IgD-negative memory B cell (primary cell): ENCODE results near the gene KRTAP5-6. TPM values are rescaled to one million over a fixed set of nuclear protein-coding genes. Genes with fewer than 3 reads are reported as not detected.

Experiments used
- H3K27ac Mint-ChIP-seq, 3 donors: one replicate each; pipeline ENCODE4 v1.8.0; 2020 to 2022; ENCODE audit warnings: mild to moderate bottlenecking in 3 of 3, mixed read lengths in 3 of 3, moderate library complexity in 1 of 3
- H3K27me3 Mint-ChIP-seq: one replicate; pipeline ENCODE4 v1.8.0; 2021; ENCODE audit warnings: mixed read lengths
- H3K36me3 Mint-ChIP-seq: one replicate; pipeline ENCODE4 v1.8.0; 2020; ENCODE audit warnings: mild to moderate bottlenecking, mixed read lengths
- H3K4me1 Mint-ChIP-seq, 3 donors: one replicate each; pipeline ENCODE4 v1.8.0; 2020 to 2022; ENCODE audit warnings: mixed read lengths in 3 of 3, mild to moderate bottlenecking in 1 of 3
- H3K4me3 Mint-ChIP-seq, 4 donors: one replicate each; pipeline ENCODE4 v1.8.0; 2020 to 2022; ENCODE audit warnings: mild to moderate bottlenecking in 4 of 4, mixed read lengths in 4 of 4, moderate library complexity in 3 of 4
- H3K9me3 Mint-ChIP-seq, 3 donors: one replicate each; pipeline ENCODE4 v1.8.0; 2020 to 2021; ENCODE audit warnings: mixed read lengths in 3 of 3, mild to moderate bottlenecking in 1 of 3
- polyA plus RNA-seq: library from polyadenylated mRNA; unstranded; fragments of 300-500 nt; fragmentation: Illumina TruSeq; gene quantifications from one replicate; pipeline ENCODE4 v1.2.3, GENCODE V29; 2021

KRTAP5-6 gene
- polyA plus RNA-seq, result not detected

GRCh38 chr11:1696608-1697570 is at the start of gene KRTAP5-6:
Gene KRTAP5-6 (plus strand): TSS chr11:1697195. CDS start chr11:1697246, 51 bp downstream.
- Mint-ChIP-seq H3K36me3 (no peaks in the 10 kb centered on the region), H3K4me1 (peaks cover 0 to 4% (median 2%) of the 10 kb centered on the region in 3 donors), H3K9me3 (peaks cover 0 to 2% (median 0%) of the 10 kb centered on the region in 3 donors), H3K27ac (peak within 1 kb of the TSS in 1 of 3 donors; percentile 82), H3K4me3 (no peak within 1 kb of the TSS), H3K27me3 (peaks cover 11% of the 10 kb centered on the region)

- H3K27me3 Mint-ChIP-seq, result peaks cover 14% of the 10 kb centered on the region
- peaks cover 0 to 2% (median 0%) of the 10 kb centered on the region in 3 donors for H3K4me1 Mint-ChIP-seq
- H3K9me3 Mint-ChIP-seq, result no peaks in the 10 kb centered on the region
- no peaks in the 10 kb centered on the region for H3K36me3 Mint-ChIP-seq
- no peak overlapping the region for H3K27ac Mint-ChIP-seq
- H3K4me3 Mint-ChIP-seq, result no peak overlapping the region
Observed at GRCh38 chr11:1647901-1648652, 48.9 kb upstream of the KRTAP5-6 start.

- H3K27ac Mint-ChIP-seq, result no peak overlapping the region
- H3K27me3 Mint-ChIP-seq, result peaks cover 18% of the 10 kb centered on the region
- H3K9me3 Mint-ChIP-seq, result no peaks in the 10 kb centered on the region
- no peak overlapping the region for H3K4me3 Mint-ChIP-seq
- H3K4me1 Mint-ChIP-seq, result peaks cover 0 to 2% (median 0%) of the 10 kb centered on the region in 3 donors
- H3K36me3 Mint-ChIP-seq, result no peaks in the 10 kb centered on the region
Observed at GRCh38 chr11:1648653-1649420, 48.2 kb upstream of the KRTAP5-6 start.

- H3K9me3 Mint-ChIP-seq, result no peaks in the 10 kb centered on the region
- no peak overlapping the region for H3K27ac Mint-ChIP-seq
- H3K4me3 Mint-ChIP-seq, result no peak overlapping the region
- peaks cover 1% of the 10 kb centered on the region for H3K36me3 Mint-ChIP-seq
- peaks cover 16% of the 10 kb centered on the region for H3K27me3 Mint-ChIP-seq
- peaks cover 0 to 2% (median 0%) of the 10 kb centered on the region in 3 donors for H3K4me1 Mint-ChIP-seq
Observed at GRCh38 chr11:1650034-1650917, 46.7 kb upstream of the KRTAP5-6 start.

GRCh38 chr11:1650918-1651262 is 46.1 kb upstream of the KRTAP5-6 start:
- Mint-ChIP-seq H3K4me3 (no peak overlapping the region), H3K9me3 (no peaks in the 10 kb centered on the region), H3K27ac (no peak overlapping the region), H3K27me3 (peaks cover 22% of the 10 kb centered on the region), H3K4me1 (peaks cover 0 to 2% (median 0%) of the 10 kb centered on the region in 3 donors), H3K36me3 (peaks cover 1% of the 10 kb centered on the region)

- peak overlapping the region in 1 of 3 donors; percentile 9 for H3K27ac Mint-ChIP-seq
- H3K9me3 Mint-ChIP-seq, result no peaks in the 10 kb centered on the region
- H3K4me3 Mint-ChIP-seq, result no peak overlapping the region
- peaks cover 0 to 2% (median 0%) of the 10 kb centered on the region in 3 donors for H3K4me1 Mint-ChIP-seq
- H3K36me3 Mint-ChIP-seq, result peaks cover 1% of the 10 kb centered on the region
- H3K27me3 Mint-ChIP-seq, result peaks cover 25% of the 10 kb centered on the region
Observed at GRCh38 chr11:1651411-1651980, 45.5 kb upstream of the KRTAP5-6 start.

- Mint-ChIP-seq H3K36me3 (peaks cover 1% of the 10 kb centered on the region), H3K4me3 (no peak overlapping the region), H3K27ac (peak overlapping the region in 1 of 3 donors; percentile 9), H3K9me3 (no peaks in the 10 kb centered on the region), H3K27me3 (peaks cover 30% of the 10 kb centered on the region), H3K4me1 (peaks cover 0 to 2% (median 0%) of the 10 kb centered on the region in 3 donors)
Observed at GRCh38 chr11:1652026-1652425, 45.0 kb upstream of the KRTAP5-6 start.

GRCh38 chr11:1652442-1652770 is 44.6 kb upstream of the KRTAP5-6 start:
- Mint-ChIP-seq H3K27me3 (peaks cover 30% of the 10 kb centered on the region), H3K9me3 (no peaks in the 10 kb centered on the region), H3K4me1 (no peaks in the 10 kb centered on the region), H3K36me3 (peaks cover 1% of the 10 kb centered on the region), H3K27ac (no peak overlapping the region), H3K4me3 (no peak overlapping the region)

- H3K27ac Mint-ChIP-seq, result no peak overlapping the region
- no peaks in the 10 kb centered on the region for H3K9me3 Mint-ChIP-seq
- peaks cover 1% of the 10 kb centered on the region for H3K36me3 Mint-ChIP-seq
- no peak overlapping the region for H3K4me3 Mint-ChIP-seq
- H3K4me1 Mint-ChIP-seq, result no peaks in the 10 kb centered on the region
- H3K27me3 Mint-ChIP-seq, result peaks cover 34% of the 10 kb centered on the region
Observed at GRCh38 chr11:1652771-1653540, 44.0 kb upstream of the KRTAP5-6 start.

- Mint-ChIP-seq H3K27me3 (peaks cover 35% of the 10 kb centered on the region), H3K9me3 (no peaks in the 10 kb centered on the region), H3K27ac (no peak overlapping the region), H3K4me1 (no peaks in the 10 kb centered on the region), H3K36me3 (peaks cover 1% of the 10 kb centered on the region), H3K4me3 (no peak overlapping the region)
Observed at GRCh38 chr11:1653541-1654387, 43.2 kb upstream of the KRTAP5-6 start.

- no peak overlapping the region for H3K27ac Mint-ChIP-seq
- H3K36me3 Mint-ChIP-seq, result peaks cover 1% of the 10 kb centered on the region
- H3K4me3 Mint-ChIP-seq, result no peak overlapping the region
- H3K9me3 Mint-ChIP-seq, result no peaks in the 10 kb centered on the region
- H3K27me3 Mint-ChIP-seq, result peaks cover 42% of the 10 kb centered on the region
- H3K4me1 Mint-ChIP-seq, result no peaks in the 10 kb centered on the region
Observed at GRCh38 chr11:1654388-1655167, 42.4 kb upstream of the KRTAP5-6 start.
